T-helper 1 cell (primary cell): ENCODE data around the gene IAH1.
A peak's percentile ranks its signal among the peaks of the same experiment; 100 is the strongest.
"Not testable (repeated sequence)": the region's sequence is repeated elsewhere in the genome, so short reads cannot be mapped to it uniquely, and the experiment has no call there.

ENCODE experiments used
- DNase-seq, 5 donors: peaks; one replicate each; pipeline ENCODE4 v3.0.0-alpha.2; 2012 to 2020

Gene IAH1

GRCh38 chr2:9473985-9474360 lies 378 bp upstream of the IAH1 start:
- peak; percentile 40 to 70 (median 65) for DNase-seq

- DNase-seq: no peak
These were observed 3.6 kb downstream of the IAH1 start for GRCh38 chr2:9477914-9478313.

DNA sequence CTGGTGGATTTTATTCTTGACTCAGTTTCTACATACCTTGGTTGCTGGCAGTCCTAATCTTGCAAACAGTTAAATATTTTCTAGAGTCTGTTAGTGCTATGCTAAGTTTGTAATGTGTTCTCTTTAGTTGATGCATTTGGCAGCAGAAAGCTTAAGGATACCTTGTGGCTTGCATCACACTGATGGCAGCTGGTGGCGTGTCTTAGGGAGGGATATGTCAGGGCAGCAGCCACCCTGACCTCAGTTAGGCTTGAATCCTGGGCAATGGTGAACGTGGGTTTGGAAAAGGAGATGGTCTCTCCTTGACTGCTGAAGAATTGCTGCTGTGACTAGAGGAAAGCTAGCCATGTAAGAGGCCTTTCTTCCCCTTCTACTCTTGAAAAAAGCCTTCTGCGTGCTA lies 4.2 kb downstream of the IAH1 start:
- no peak for DNase-seq

DNA sequence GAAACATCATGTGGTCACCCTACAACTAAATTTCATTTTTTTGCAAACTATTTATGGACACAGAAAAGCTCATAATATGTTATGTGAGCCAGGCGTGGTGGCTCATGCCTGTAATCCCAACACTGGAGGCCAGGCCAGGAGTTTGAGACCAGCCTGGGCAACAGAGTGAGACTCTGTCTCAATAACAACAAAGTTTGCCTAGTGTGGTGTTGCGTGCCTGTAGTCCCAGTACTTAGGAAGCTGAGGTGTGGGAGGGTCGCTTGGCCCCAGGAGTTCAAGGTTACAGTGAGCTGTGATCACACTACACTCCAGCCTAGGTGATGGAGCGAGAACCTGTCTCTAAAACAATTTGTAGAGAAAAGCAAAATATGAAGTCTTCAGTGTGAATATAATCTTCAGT lies 5.8 kb downstream of the IAH1 start:
- DNase-seq: no peak

DNA sequence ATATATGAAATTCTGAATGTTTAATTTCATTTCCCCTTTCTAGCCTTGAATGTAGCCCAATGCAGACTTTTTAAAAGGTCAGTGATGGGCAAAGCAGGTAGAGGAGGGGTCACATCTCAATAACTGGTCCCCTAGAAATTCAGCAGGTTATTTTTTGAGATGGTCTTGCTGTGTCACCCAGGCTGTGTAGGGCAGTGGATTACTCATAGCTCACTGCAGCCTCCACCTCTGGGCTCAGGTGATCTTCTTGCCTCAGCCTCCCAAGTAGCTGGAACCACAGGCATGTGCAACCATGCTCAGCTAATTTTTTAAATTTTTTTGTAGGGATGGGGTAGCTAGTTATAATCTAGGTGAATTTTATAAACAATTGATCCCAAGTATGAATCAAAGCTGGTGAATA lies 8.8 kb downstream of the IAH1 start:
- DNase-seq: no peak

- DNase-seq: no peak
These were observed 10.2 kb downstream of the IAH1 start for GRCh38 chr2:9484533-9484932.

- no peak for DNase-seq
These were observed 14.5 kb downstream of the IAH1 start for GRCh38 chr2:9488583-9489547.

DNA sequence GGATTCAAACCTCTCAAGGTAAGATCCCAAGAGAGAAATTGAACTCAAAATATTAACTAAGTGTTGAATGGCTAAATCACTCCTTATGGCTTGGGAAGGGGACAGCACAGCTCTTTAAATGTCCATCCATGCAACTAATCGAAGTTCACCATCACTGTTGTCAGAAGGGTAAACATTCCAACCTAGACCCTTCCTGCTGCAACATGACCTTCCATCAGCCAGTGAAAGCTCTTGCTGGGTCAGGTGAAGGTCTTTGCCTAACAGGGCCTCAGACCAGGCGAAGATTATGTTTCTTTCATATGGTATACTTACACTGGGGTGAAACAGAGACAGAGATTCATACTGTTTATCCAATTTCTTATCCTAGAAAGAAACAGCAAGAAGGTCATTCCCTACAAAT lies 16.4 kb downstream of the IAH1 start:
- no peak for DNase-seq

GRCh38 chr2:9492927-9493326 lies 18.6 kb downstream of the IAH1 start:
- DNase-seq: no peak

GRCh38 chr2:9493478-9493877 lies 19.1 kb downstream of the IAH1 start:
- no peak for DNase-seq

- DNase-seq: no peak
These were observed 19.7 kb downstream of the IAH1 start for GRCh38 chr2:9494081-9494480.

GRCh38 chr2:9497017-9497416 lies 22.7 kb downstream of the IAH1 start:
- peak in 1 of 5 donors; percentile 20 for DNase-seq

GRCh38 chr2:9498210-9498609 lies 23.9 kb downstream of the IAH1 start:
- DNase-seq: no peak

DNA sequence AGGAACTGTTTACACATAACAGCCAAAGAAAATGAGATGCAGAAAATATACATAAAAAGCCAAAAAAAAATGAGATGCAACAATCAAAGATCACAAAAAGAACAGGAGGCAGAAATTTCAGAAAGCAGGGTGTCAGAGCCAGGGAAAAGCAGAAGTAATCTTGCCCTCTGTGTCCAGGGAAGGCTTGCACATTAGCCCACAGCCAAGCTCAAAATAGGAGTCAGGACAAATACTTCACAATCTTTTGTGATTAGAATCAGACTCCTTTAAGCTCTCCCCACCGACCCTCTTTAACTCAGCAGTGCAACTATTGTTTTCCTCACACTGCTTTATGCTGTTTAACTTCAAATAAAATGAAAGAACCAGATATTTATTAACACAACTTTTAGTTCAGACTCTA lies 34.6 kb downstream of the IAH1 start:
- no peak for DNase-seq

DNA sequence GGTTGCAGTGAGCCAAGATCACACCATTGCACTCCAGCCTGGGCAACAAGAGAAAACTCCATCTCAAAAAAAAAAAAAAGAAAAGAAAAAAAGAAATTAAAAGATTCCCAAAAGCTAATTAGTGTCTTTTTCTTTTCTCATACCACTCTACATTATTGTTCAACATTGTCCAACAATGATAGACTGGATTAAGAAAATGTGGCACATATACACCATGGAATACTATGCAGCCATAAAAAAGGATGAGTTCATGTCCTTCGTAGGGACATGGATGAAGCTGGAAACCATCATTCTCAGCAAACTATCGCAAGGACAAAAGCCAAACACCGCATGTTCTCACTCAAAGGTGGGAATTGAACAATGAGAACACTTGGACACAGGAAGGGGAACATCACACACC lies 39.6 kb downstream of the IAH1 start:
- not testable (repeated sequence) for DNase-seq

DNA sequence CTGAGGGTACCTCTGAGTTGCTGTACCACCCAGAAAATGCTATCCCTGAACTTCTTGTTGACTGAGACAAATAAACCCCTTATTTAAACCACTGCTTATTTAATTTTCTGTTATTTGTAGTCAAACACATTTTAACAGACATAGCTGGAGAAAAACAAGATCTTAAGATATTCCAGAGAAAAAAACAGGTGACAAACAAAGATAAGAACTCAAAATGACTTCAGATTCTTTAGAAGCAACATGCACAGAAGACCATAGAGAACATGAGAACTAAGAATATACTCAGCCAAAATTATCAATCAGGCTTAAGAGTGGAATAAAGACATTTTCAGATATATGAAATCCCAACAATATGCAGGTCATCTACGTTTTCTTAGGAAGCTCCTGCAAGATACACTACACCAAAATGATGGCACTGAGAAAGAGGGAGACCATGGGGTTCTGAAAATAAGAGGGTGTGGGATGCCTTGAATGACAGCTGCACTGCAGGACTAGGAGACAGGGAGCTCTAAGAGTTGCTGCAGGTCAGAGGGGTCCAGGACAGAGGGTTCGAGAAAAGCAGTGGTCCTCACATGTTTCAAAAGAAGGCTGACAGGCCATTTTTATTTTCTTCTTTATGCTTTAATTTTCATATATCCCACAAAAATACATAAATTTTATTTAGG lies 42.9 kb downstream of the IAH1 start:
- no peak for DNase-seq

DNA sequence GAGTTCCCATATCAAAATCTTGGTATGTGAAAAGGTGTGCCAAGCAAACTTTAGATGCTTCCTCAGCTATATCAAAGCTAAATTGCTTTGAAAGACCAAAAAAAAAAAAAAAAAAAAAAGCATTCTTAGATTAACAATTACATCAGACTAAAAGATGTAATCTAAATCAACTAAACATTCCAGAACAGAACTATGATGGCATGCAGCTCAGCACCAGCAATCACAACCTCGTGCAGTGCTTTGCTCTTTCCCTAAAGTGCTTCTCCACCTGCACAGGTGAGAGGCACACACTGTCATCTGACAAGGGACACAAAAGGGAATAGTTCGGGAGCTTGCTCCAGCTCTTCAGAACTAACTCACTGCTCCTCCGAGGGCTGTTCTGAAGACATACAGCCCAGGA lies 43.8 kb downstream of the IAH1 start:
- DNase-seq: no peak

- no peak for DNase-seq
These were observed 44.4 kb downstream of the IAH1 start for GRCh38 chr2:9518780-9519179.

- DNase-seq: no peak
These were observed 44.9 kb downstream of the IAH1 start for GRCh38 chr2:9519250-9519649.

DNA sequence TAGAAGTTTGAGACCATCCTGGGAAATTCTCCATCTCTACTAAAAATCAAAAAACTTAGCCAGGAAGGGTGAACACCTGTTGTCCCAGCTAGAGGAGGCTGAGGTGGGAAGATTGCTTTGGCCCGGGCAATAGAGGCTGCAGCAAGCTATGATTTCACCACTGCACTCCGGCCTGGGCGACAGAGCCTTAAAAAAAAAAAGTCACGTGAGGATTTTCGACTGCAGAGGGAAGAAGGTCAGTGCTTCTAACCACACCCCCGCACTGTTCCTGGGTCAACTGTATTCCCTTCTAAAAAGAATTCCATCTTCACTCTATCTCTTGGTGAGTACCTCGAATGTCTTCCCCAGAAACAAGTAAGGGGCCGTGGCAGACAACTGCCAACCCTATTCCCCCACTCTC lies 49.9 kb downstream of the IAH1 start:
- no peak for DNase-seq

DNA sequence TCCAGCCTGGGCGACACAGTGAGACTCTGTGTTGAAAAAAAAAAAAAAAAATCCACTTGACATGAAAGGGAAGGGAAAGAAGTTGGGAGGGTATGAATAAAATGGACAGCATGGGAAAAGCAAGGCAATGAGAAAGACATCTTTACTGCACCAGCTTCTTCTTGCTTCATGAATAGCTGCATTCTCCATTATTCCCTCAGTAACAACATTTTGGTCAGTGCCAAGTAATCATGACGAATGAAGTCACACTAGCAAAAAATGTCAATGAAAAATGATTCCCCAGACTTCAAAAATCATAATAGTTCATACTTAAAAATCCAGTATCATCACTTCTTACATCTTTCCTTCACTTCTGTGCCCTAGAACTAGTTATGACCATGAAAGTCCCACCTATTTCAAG lies 50.9 kb downstream of the IAH1 start:
- DNase-seq: no peak

- no peak for DNase-seq
These were observed 53.8 kb downstream of the IAH1 start for GRCh38 chr2:9527995-9528787.

GRCh38 chr2:9532421-9532820 lies 58.1 kb downstream of the IAH1 start:
- no peak for DNase-seq
